SK-N-SH treated with all-trans-retinoic acid at 6 μM for 48 hours (cell line): ENCODE data around the gene CHCT1.

Experiments
- ATAC-seq: fragments of 200-7000 bp; cut with Tn5 transposase; 3 replicates; pipeline ENCODE4 v1.9.1; 2020; ENCODE audit warnings: mild to moderate bottlenecking, moderate library complexity
- ARNTL ChIP-seq: fragments of 450-650 bp; formaldehyde crosslinking; IDR thresholded peaks from 2 replicates; pipeline ENCODE4 v1.5.0; 2020; ENCODE audit warnings: low read depth, mild to moderate bottlenecking, moderate library complexity, borderline replicate concordance
- CREB5 ChIP-seq: fragments of 250-450 bp; sonication (Bioruptor Pico); IDR thresholded peaks from 2 replicates; pipeline ENCODE4 v1.5.1; 2020; ENCODE audit warnings: low read depth, mild to moderate bottlenecking, moderate library complexity
- CSDC2 ChIP-seq: fragments of 250-450 bp; sonication (Bioruptor Pico); IDR thresholded peaks from 2 replicates; pipeline ENCODE4 v1.5.0; 2020; ENCODE audit warnings: mild to moderate bottlenecking, moderate library complexity
- ESRRG ChIP-seq: fragments of 250-450 bp; sonication (Bioruptor Pico); IDR thresholded peaks from 2 replicates; pipeline ENCODE4 v1.6.1; 2021; ENCODE audit warnings: mild to moderate bottlenecking
- GLIS3 ChIP-seq: fragments of 250-450 bp; sonication (Bioruptor Pico); IDR thresholded peaks from 2 replicates; pipeline ENCODE4 v1.5.0; 2020; ENCODE audit warnings: mild to moderate bottlenecking, moderate library complexity
- OSR1 ChIP-seq: fragments of 250-450 bp; sonication (Bioruptor Pico); IDR thresholded peaks from 2 replicates; pipeline ENCODE4 v1.8.0; 2022; ENCODE audit warnings: moderate library complexity, mild to moderate bottlenecking, inconsistent platforms
- POU6F1 ChIP-seq: fragments of 250-450 bp; sonication (Bioruptor Pico); IDR thresholded peaks from 2 replicates; pipeline ENCODE4 v1.8.0; 2021; ENCODE audit warnings: low read depth, mild to moderate bottlenecking, moderate library complexity, borderline replicate concordance
- PPARA ChIP-seq: fragments of 250-450 bp; sonication (Bioruptor Pico); IDR thresholded peaks from 2 replicates; pipeline ENCODE4 v1.5.0; 2020; ENCODE audit warnings: mild to moderate bottlenecking, borderline replicate concordance
- RARB ChIP-seq: fragments of 250-450 bp; sonication (Bioruptor Pico); IDR thresholded peaks from 2 replicates; pipeline ENCODE4 v1.8.0; 2021; ENCODE audit warnings: mild to moderate bottlenecking, moderate library complexity
- SNAI2 ChIP-seq: fragments of 250-450 bp; sonication (Bioruptor Pico); IDR thresholded peaks from 2 replicates; pipeline ENCODE4 v1.5.0; 2020; ENCODE audit warnings: mild to moderate bottlenecking, moderate library complexity
- TCF4 ChIP-seq: fragments of 250-450 bp; sonication (Bioruptor Pico); IDR thresholded peaks from 2 replicates; pipeline ENCODE4 v1.8.0; 2021; ENCODE audit warnings: mild to moderate bottlenecking, moderate library complexity, borderline replicate concordance
- TOX ChIP-seq: fragments of 250-450 bp; sonication (Bioruptor Pico); IDR thresholded peaks from 2 replicates; pipeline ENCODE4 v1.8.0; 2021; ENCODE audit warnings: mild to moderate bottlenecking, moderate library complexity, borderline replicate concordance
- ZC3H10 ChIP-seq: fragments of 250-450 bp; sonication (Bioruptor Pico); IDR thresholded peaks from 2 replicates; pipeline ENCODE4 v1.5.1; 2021; ENCODE audit warnings: mild to moderate bottlenecking, moderate library complexity
- ZFP3 ChIP-seq: fragments of 250-450 bp; sonication (Bioruptor Pico); IDR thresholded peaks from 2 replicates; pipeline ENCODE4 v1.5.0; 2020; ENCODE audit warnings: mild to moderate bottlenecking, moderate library complexity
- ZFP30 ChIP-seq: fragments of 450-650 bp; formaldehyde crosslinking; IDR thresholded peaks from 2 replicates; pipeline ENCODE4 v1.5.0; 2022; ENCODE audit warnings: mild to moderate bottlenecking, moderate library complexity
- ZNF565 ChIP-seq: fragments of 450-650 bp; formaldehyde crosslinking; conservative IDR thresholded peaks from 2 replicates; pipeline ENCODE4 v1.5.0; 2020; ENCODE audit warnings: low read depth, mild to moderate bottlenecking, moderate library complexity
- ZNF70 ChIP-seq: fragments of 450-650 bp; formaldehyde crosslinking; IDR thresholded peaks from 2 replicates; pipeline ENCODE4 v1.5.0; 2020; ENCODE audit warnings: mild to moderate bottlenecking, moderate library complexity
- TF ChIP-seq, protein P1 (sequence below): fragments of 250-450 bp; sonication (Bioruptor Pico); IDR thresholded peaks from 2 replicates; pipeline ENCODE4 v1.8.0; 2020; ENCODE audit warnings: mild to moderate bottlenecking, moderate library complexity, borderline replicate concordance
- TF ChIP-seq, protein P2 (sequence below): fragments of 250-450 bp; sonication (Bioruptor Pico); IDR thresholded peaks from 2 replicates; pipeline ENCODE4 v1.5.0; 2020; ENCODE audit warnings: mild to moderate bottlenecking, moderate library complexity

Gene CHCT1

GRCh38 chr17:60403962-60404361 lies 18.3 kb upstream of the CHCT1 start (continued):
- TF ChIP-seq, protein P1, sequence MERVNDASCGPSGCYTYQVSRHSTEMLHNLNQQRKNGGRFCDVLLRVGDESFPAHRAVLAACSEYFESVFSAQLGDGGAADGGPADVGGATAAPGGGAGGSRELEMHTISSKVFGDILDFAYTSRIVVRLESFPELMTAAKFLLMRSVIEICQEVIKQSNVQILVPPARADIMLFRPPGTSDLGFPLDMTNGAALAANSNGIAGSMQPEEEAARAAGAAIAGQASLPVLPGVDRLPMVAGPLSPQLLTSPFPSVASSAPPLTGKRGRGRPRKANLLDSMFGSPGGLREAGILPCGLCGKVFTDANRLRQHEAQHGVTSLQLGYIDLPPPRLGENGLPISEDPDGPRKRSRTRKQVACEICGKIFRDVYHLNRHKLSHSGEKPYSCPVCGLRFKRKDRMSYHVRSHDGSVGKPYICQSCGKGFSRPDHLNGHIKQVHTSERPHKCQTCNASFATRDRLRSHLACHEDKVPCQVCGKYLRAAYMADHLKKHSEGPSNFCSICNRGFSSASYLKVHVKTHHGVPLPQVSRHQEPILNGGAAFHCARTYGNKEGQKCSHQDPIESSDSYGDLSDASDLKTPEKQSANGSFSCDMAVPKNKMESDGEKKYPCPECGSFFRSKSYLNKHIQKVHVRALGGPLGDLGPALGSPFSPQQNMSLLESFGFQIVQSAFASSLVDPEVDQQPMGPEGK (CRISPR knock-in tag) = no peak
- TF ChIP-seq GLIS3 (no peak), ZFP30 (CRISPR knock-in tag) (no peak), PPARA (CRISPR knock-in tag) (no peak), ARNTL (CRISPR knock-in tag) (no peak)

GRCh38 chr17:60406887-60407286 lies 15.4 kb upstream of the CHCT1 start:
- TF ChIP-seq TOX (CRISPR knock-in tag) (no peak), CSDC2 (no peak), OSR1 (CRISPR knock-in tag) (no peak), ESRRG (CRISPR knock-in tag) (no peak), ZNF70 (no peak), ZNF565 (CRISPR knock-in tag) (no peak), CREB5 (no peak), POU6F1 (CRISPR knock-in tag) (no peak), ZFP3 (CRISPR knock-in tag) (no peak), GLIS3 (no peak), ARNTL (CRISPR knock-in tag) (no peak), RARB (CRISPR knock-in tag) (no peak), TCF4 (no peak), PPARA (CRISPR knock-in tag) (no peak), SNAI2 (CRISPR knock-in tag) (no peak), ZFP30 (CRISPR knock-in tag) (no peak)
- TF ChIP-seq, protein P1 (CRISPR knock-in tag) = no peak
- TF ChIP-seq, protein P2, sequence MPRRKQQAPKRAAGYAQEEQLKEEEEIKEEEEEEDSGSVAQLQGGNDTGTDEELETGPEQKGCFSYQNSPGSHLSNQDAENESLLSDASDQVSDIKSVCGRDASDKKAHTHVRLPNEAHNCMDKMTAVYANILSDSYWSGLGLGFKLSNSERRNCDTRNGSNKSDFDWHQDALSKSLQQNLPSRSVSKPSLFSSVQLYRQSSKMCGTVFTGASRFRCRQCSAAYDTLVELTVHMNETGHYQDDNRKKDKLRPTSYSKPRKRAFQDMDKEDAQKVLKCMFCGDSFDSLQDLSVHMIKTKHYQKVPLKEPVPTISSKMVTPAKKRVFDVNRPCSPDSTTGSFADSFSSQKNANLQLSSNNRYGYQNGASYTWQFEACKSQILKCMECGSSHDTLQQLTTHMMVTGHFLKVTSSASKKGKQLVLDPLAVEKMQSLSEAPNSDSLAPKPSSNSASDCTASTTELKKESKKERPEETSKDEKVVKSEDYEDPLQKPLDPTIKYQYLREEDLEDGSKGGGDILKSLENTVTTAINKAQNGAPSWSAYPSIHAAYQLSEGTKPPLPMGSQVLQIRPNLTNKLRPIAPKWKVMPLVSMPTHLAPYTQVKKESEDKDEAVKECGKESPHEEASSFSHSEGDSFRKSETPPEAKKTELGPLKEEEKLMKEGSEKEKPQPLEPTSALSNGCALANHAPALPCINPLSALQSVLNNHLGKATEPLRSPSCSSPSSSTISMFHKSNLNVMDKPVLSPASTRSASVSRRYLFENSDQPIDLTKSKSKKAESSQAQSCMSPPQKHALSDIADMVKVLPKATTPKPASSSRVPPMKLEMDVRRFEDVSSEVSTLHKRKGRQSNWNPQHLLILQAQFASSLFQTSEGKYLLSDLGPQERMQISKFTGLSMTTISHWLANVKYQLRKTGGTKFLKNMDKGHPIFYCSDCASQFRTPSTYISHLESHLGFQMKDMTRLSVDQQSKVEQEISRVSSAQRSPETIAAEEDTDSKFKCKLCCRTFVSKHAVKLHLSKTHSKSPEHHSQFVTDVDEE (CRISPR knock-in tag) = no peak
- ATAC-seq = no peak

GRCh38 chr17:60410001-60410400 lies 12.3 kb upstream of the CHCT1 start:
- ATAC-seq = no peak
- TF ChIP-seq ZNF70 (no peak), POU6F1 (CRISPR knock-in tag) (no peak), TCF4 (no peak), ZC3H10 (CRISPR knock-in tag) (no peak), OSR1 (CRISPR knock-in tag) (no peak), CSDC2 (no peak), ESRRG (CRISPR knock-in tag) (no peak), ARNTL (CRISPR knock-in tag) (no peak)
